Osteoblast (primary cell): ENCODE measurements around the gene DDX28. TPM values are rescaled to one million over a fixed set of nuclear protein-coding genes. Genes with fewer than 3 reads are reported as not detected.

Source experiments
- DNase-seq: peaks from one replicate; pipeline ENCODE4 v3.0.0; 2011; ENCODE audit warnings: low spot score, mixed read lengths; ENCODE audit not compliant: insufficient read length; ENCODE audit errors: missing footprints
- H2AFZ ChIP-seq: 2 replicates; pipeline ENCODE4 v1.6.0; 2011; ENCODE audit warnings: mild to moderate bottlenecking, low read length
- H3K27ac ChIP-seq: 2 replicates; pipeline ENCODE4 v1.5.1; 2011; ENCODE audit warnings: mild to moderate bottlenecking, low read depth, low read length, moderate library complexity
- H3K27me3 ChIP-seq: 2 replicates; pipeline ENCODE4 v1.6.0; 2012; ENCODE audit warnings: mild to moderate bottlenecking, control low read depth, inconsistent platforms, low read length, moderate library complexity; ENCODE audit not compliant: insufficient read depth
- H3K36me3 ChIP-seq: 2 replicates; pipeline ENCODE4 v1.5.1; 2011; ENCODE audit warnings: mild to moderate bottlenecking, low read length, control low read depth, moderate library complexity; ENCODE audit not compliant: insufficient read depth
- H3K4me1 ChIP-seq: 2 replicates; pipeline ENCODE4 v1.5.1; 2011; ENCODE audit warnings: mild to moderate bottlenecking, low read length, control low read depth, moderate library complexity; ENCODE audit not compliant: insufficient read depth
- H3K4me2 ChIP-seq: 2 replicates; pipeline ENCODE4 v1.6.0; 2011; ENCODE audit warnings: mild to moderate bottlenecking, low read length; ENCODE audit not compliant: insufficient read depth
- H3K4me3 ChIP-seq: fragments of 200-600 bp; sonication (generic); 3 replicates; pipeline ENCODE4 v1.5.1; 2012; ENCODE audit warnings: mild to moderate bottlenecking, low read length, inconsistent platforms; ENCODE audit not compliant: insufficient read depth
- H3K79me2 ChIP-seq: 2 replicates; pipeline ENCODE4 v1.6.0; 2012; ENCODE audit warnings: mild to moderate bottlenecking, low read length, control low read depth, inconsistent platforms; ENCODE audit not compliant: insufficient read depth
- H3K9me3 ChIP-seq: 2 replicates; pipeline ENCODE4 v1.5.1; 2011; ENCODE audit warnings: low read depth, low read length, control low read depth
- H4K20me1 ChIP-seq: 2 replicates; pipeline ENCODE4 v1.6.0; 2012; ENCODE audit warnings: mild to moderate bottlenecking, low read length, control low read depth; ENCODE audit not compliant: insufficient read depth
- total RNA-seq: library from RNA; depleted of rRNA; stranded (reverse); fragments of >200 nt; gene quantifications from 2 replicates; pipeline ENCODE4 v1.2.3, GENCODE V29; 2012
- TF ChIP-seq, protein P1 (sequence below): IDR thresholded peaks from 2 replicates; pipeline ENCODE4 v1.5.1; 2011; ENCODE audit warnings: mild to moderate bottlenecking, low read depth, low read length, moderate library complexity; ENCODE audit errors: extremely low read depth

The DDX28 gene
- total RNA-seq, 1 donor: 10.5 TPM

- TF ChIP-seq, protein P1, sequence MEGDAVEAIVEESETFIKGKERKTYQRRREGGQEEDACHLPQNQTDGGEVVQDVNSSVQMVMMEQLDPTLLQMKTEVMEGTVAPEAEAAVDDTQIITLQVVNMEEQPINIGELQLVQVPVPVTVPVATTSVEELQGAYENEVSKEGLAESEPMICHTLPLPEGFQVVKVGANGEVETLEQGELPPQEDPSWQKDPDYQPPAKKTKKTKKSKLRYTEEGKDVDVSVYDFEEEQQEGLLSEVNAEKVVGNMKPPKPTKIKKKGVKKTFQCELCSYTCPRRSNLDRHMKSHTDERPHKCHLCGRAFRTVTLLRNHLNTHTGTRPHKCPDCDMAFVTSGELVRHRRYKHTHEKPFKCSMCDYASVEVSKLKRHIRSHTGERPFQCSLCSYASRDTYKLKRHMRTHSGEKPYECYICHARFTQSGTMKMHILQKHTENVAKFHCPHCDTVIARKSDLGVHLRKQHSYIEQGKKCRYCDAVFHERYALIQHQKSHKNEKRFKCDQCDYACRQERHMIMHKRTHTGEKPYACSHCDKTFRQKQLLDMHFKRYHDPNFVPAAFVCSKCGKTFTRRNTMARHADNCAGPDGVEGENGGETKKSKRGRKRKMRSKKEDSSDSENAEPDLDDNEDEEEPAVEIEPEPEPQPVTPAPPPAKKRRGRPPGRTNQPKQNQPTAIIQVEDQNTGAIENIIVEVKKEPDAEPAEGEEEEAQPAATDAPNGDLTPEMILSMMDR: peak; percentile 88
- Histone ChIP-seq H3K4me2 (no peak overlapping the region), H3K27ac (no peak overlapping the region), H2AFZ (no peak overlapping the region), H3K4me3 (no peak overlapping the region), H3K9me3 (no peaks in the 10 kb centered on the region), H4K20me1 (no peaks in the 10 kb centered on the region), H3K4me1 (no peaks in the 10 kb centered on the region), H3K79me2 (no peaks in the 10 kb centered on the region), H3K36me3 (peaks cover 3% of the 10 kb centered on the region), H3K27me3 (no peaks in the 10 kb centered on the region)
- peak; percentile 84 for DNase-seq
Measured at GRCh38 chr16:68040506-68041288, 17.7 kb upstream of the DDX28 start.

GRCh38 chr16:68037841-68038597 is 15.0 kb upstream of the DDX28 start:
- H4K20me1 ChIP-seq: no peaks in the 10 kb centered on the region
- no peak for DNase-seq
- no peaks in the 10 kb centered on the region for H3K27me3 ChIP-seq
- no peak overlapping the region for H3K4me2 ChIP-seq
- H3K4me3 ChIP-seq: no peak overlapping the region
- H3K27ac ChIP-seq: no peak overlapping the region
- peaks cover 3% of the 10 kb centered on the region for H3K36me3 ChIP-seq
- H3K4me1 ChIP-seq: peaks cover under 1% of the 10 kb centered on the region
- H2AFZ ChIP-seq: no peak overlapping the region
- TF ChIP-seq, protein P1: no peak
- no peaks in the 10 kb centered on the region for H3K9me3 ChIP-seq
- H3K79me2 ChIP-seq: no peaks in the 10 kb centered on the region

- Histone ChIP-seq H3K4me2 (no peak overlapping the region), H3K4me1 (peaks cover 17% of the 10 kb centered on the region), H2AFZ (no peak overlapping the region), H3K36me3 (no peaks in the 10 kb centered on the region), H3K27ac (no peak overlapping the region), H3K4me3 (no peak overlapping the region), H3K27me3 (no peaks in the 10 kb centered on the region), H3K9me3 (no peaks in the 10 kb centered on the region), H3K79me2 (no peaks in the 10 kb centered on the region), H4K20me1 (peaks cover 6% of the 10 kb centered on the region)
- no peak for DNase-seq
- TF ChIP-seq, protein P1: no peak
Measured at GRCh38 chr16:68035227-68035626, 12.2 kb upstream of the DDX28 start.

GRCh38 chr16:68033101-68033500 is 10.1 kb upstream of the DDX28 start:
- TF ChIP-seq, protein P1: no peak
- Histone ChIP-seq H3K4me3 (no peak overlapping the region), H4K20me1 (peaks cover 6% of the 10 kb centered on the region), H3K9me3 (no peaks in the 10 kb centered on the region), H3K79me2 (no peaks in the 10 kb centered on the region), H3K27ac (no peak overlapping the region), H3K36me3 (peaks cover under 1% of the 10 kb centered on the region), H3K4me1 (peaks cover 22% of the 10 kb centered on the region), H3K27me3 (no peaks in the 10 kb centered on the region), H2AFZ (no peak overlapping the region), H3K4me2 (no peak overlapping the region)
- no peak for DNase-seq
